IPS DF 6.9 (cell line): ENCODE data around the gene GYG1.

Experiments
- DNase-seq: peaks from one replicate; pipeline ENCODE4 v3.0.0-alpha.2; 2013; ENCODE audit warnings: low read depth, low spot score
- H3K27ac ChIP-seq: one replicate; pipeline ENCODE4 v1.5.1; 2013; ENCODE audit warnings: low read length, control low read depth
- H3K27me3 ChIP-seq: 2 replicates; pipeline ENCODE4 v1.6.1; 2013; ENCODE audit warnings: mild to moderate bottlenecking, low read length; ENCODE audit not compliant: control insufficient read depth, insufficient read depth
- H3K36me3 ChIP-seq: 2 replicates; pipeline ENCODE4 v1.6.1; 2013; ENCODE audit warnings: low read length; ENCODE audit not compliant: control insufficient read depth, insufficient read depth
- H3K4me1 ChIP-seq: 2 replicates; pipeline ENCODE4 v1.6.1; 2013; ENCODE audit warnings: low read length; ENCODE audit not compliant: control insufficient read depth, insufficient read depth
- H3K4me3 ChIP-seq: 2 replicates; pipeline ENCODE4 v1.5.1; 2013; ENCODE audit warnings: mild to moderate bottlenecking, low read length
- H3K9me3 ChIP-seq: 2 replicates; pipeline ENCODE4 v1.6.1; 2013; ENCODE audit warnings: low read length, inconsistent platforms; ENCODE audit not compliant: control insufficient read depth, insufficient read depth
- WGBS: extraction: QIAGEN DNeasy Blood & Tissue Kit; methylation state at CpG from one replicate; pipeline ENCODE4 v1.1.7; 2013; ENCODE audit warnings: mixed read lengths, missing lambda C conversion rate; ENCODE audit not compliant: insufficient read length, insufficient coverage; 5-methylcytosine and 5-hydroxymethylcytosine counted together

GYG1 gene

GRCh38 chr3:149003653-149004305 is 12.4 kb downstream of the GYG1 start:
- Histone ChIP-seq H3K27ac (no peak overlapping the region), H3K9me3 (no peaks in the 10 kb centered on the region; the same call in 1 of the 2 replicates), H3K36me3 (no peaks in the 10 kb centered on the region), H3K27me3 (no peaks in the 10 kb centered on the region), H3K4me1 (peaks cover 5% of the 10 kb centered on the region; the same call in 1 of the 2 replicates), H3K4me3 (no peak overlapping the region)
- no CpG with 5 or more reads among the region's 6 CpGs for WGBS
- no peak for DNase-seq

GRCh38 chr3:149004622-149005021 is 13.3 kb downstream of the GYG1 start:
- peaks cover 5% of the 10 kb centered on the region; the same call in 1 of the 2 replicates for H3K4me1 ChIP-seq
- DNase-seq = no peak
- no peak overlapping the region for H3K27ac ChIP-seq

GRCh38 chr3:149005416-149005815 is 14.1 kb downstream of the GYG1 start:
- H3K27me3 ChIP-seq = no peaks in the 10 kb centered on the region
- H3K9me3 ChIP-seq = no peaks in the 10 kb centered on the region
- WGBS = no CpG with 5 or more reads among the region's 1 CpG
- H3K36me3 ChIP-seq = no peaks in the 10 kb centered on the region
- no peak for DNase-seq
- H3K4me1 ChIP-seq = peaks cover 5% of the 10 kb centered on the region; the same call in 1 of the 2 replicates
- no peak overlapping the region for H3K4me3 ChIP-seq
- H3K27ac ChIP-seq = no peak overlapping the region

More at GRCh38 chr3:149004622-149005021, 13.3 kb downstream of the GYG1 start:
- H3K4me3 ChIP-seq = no peak overlapping the region
- no peaks in the 10 kb centered on the region; the same call in 1 of the 2 replicates for H3K9me3 ChIP-seq
- no CpG with 5 or more reads among the region's 4 CpGs for WGBS
- no peaks in the 10 kb centered on the region for H3K27me3 ChIP-seq
- H3K36me3 ChIP-seq = no peaks in the 10 kb centered on the region

- no peak overlapping the region for H3K4me3 ChIP-seq
- no peaks in the 10 kb centered on the region for H3K36me3 ChIP-seq
- no peak for DNase-seq
- H3K27ac ChIP-seq = no peak overlapping the region
- peaks cover 5% of the 10 kb centered on the region; the same call in 1 of the 2 replicates for H3K4me1 ChIP-seq
- no CpG with 5 or more reads among the region's 7 CpGs for WGBS
- H3K9me3 ChIP-seq = no peaks in the 10 kb centered on the region
- H3K27me3 ChIP-seq = no peaks in the 10 kb centered on the region
Observed at GRCh38 chr3:149007567-149008257, 16.4 kb downstream of the GYG1 start.

GRCh38 chr3:149009732-149010131 is 18.4 kb downstream of the GYG1 start:
- Histone ChIP-seq H3K27ac (no peak overlapping the region), H3K9me3 (no peaks in the 10 kb centered on the region), H3K4me3 (no peak overlapping the region), H3K4me1 (0 out of 2 replicates have a peak, but pooled peaks cover under 1% of the 10 kb centered on the region), H3K36me3 (no peaks in the 10 kb centered on the region), H3K27me3 (no peaks in the 10 kb centered on the region)
- no peak for DNase-seq
- no CpG with 5 or more reads among the region's 2 CpGs for WGBS

DNA sequence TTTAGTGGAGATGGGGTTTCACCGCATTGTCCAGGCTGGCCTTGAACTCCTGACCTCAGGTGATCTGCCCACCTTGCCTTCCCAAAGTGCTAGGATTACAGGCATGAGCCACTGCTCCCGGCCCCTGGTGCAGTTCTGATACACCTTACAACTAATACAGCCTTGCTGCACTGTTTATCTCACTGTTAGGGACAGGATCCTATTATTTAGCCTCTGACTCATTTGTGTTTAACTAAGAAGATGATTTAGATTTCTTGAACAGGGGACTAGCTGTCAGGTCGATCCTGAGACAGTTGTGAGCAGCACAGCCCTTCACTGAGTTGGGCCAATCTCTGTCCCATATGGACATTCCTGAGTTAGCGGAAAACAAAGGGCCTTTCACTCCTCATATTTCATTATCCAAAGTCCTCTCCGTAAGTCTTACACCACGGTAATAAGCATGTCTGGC is 19.2 kb downstream of the GYG1 start:
- H3K9me3 ChIP-seq = no peaks in the 10 kb centered on the region
- DNase-seq = no peak
- no peaks in the 10 kb centered on the region for H3K4me1 ChIP-seq
- H3K27me3 ChIP-seq = no peaks in the 10 kb centered on the region
- no peak overlapping the region for H3K27ac ChIP-seq
- no CpG with 5 or more reads among the region's 6 CpGs for WGBS
- no peak overlapping the region for H3K4me3 ChIP-seq
- no peaks in the 10 kb centered on the region for H3K36me3 ChIP-seq

DNA sequence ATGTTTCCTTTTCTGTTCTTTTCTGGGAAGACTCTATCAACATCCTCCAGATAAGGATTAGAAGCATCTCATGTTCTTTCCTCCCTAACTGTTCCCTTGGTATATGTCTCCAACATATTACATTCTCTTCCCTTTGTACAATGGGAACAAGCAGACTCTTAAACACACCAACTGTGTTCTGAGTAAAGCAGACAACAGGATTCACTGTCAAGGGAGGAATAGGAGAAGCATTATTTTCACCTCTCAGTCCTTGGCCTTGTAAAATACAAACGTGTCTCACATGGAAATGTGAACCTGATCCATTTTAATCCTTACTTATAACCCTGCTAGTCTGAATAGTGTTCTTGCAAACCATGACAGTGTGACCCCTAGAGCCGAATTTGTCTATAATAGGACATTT is 19.6 kb downstream of the GYG1 start:
- Histone ChIP-seq H3K4me3 (no peak overlapping the region), H3K27me3 (no peaks in the 10 kb centered on the region), H3K4me1 (no peaks in the 10 kb centered on the region), H3K36me3 (no peaks in the 10 kb centered on the region), H3K27ac (no peak overlapping the region), H3K9me3 (no peaks in the 10 kb centered on the region)
- no peak for DNase-seq
- no CpG with 5 or more reads among the region's 2 CpGs for WGBS

DNA sequence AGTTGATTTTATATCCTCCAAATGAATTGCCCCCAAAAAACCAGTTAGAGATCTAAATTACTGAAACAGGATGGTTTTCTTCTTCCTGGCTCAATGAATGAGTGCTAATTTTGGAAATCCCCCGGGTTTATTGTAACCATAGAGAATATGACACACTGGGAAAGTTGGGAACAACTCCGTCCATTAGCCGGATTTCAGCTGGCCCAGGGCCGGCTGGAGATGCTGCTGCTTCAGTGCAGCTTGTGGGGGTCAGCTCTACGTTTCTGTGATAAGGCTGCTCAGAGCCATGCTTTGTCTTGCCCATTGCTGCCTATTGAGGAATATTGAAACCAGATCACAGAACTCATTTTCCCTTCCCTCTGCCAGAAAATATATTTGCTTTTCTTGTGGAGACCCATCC is 20.3 kb downstream of the GYG1 start:
- Histone ChIP-seq H3K27me3 (no peaks in the 10 kb centered on the region), H3K9me3 (no peaks in the 10 kb centered on the region), H3K4me1 (no peaks in the 10 kb centered on the region), H3K4me3 (no peak overlapping the region), H3K36me3 (no peaks in the 10 kb centered on the region), H3K27ac (no peak overlapping the region)
- WGBS = no CpG with 5 or more reads among the region's 5 CpGs
- no peak for DNase-seq

- no peak for DNase-seq
- no peaks in the 10 kb centered on the region for H3K9me3 ChIP-seq
- WGBS = no CpG with 5 or more reads among the region's 6 CpGs
- H3K36me3 ChIP-seq = no peaks in the 10 kb centered on the region
- no peak overlapping the region for H3K4me3 ChIP-seq
- no peaks in the 10 kb centered on the region for H3K27me3 ChIP-seq
- no peak overlapping the region for H3K27ac ChIP-seq
- no peaks in the 10 kb centered on the region for H3K4me1 ChIP-seq
Observed at GRCh38 chr3:149013726-149014125, 22.4 kb downstream of the GYG1 start.

DNA sequence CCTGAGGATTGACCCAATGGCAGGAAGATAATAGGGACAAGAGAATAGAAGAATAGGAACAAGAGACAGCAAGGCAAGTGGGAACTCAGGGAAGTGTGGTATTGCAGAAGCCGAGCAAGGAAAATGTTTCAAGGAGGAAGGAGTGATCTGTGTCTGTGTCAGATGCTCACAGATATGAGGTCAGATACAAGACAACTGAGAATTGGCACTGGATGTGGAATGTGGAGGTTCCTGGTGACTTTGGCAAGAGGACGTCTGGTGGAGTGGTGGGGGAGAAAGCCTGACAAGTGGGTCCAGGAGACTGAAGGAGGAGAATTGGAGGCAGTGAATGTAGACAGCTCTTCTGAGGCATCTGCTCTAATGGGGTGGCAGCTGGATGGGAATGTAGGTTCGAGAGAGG is 24.1 kb downstream of the GYG1 start:
- no peak overlapping the region for H3K27ac ChIP-seq
- no peak for DNase-seq
- H3K4me1 ChIP-seq = peaks cover 7% of the 10 kb centered on the region; the same call in 1 of the 2 replicates
- no peaks in the 10 kb centered on the region for H3K36me3 ChIP-seq
- WGBS = 100% methylated on average over 1 of the region's 3 CpGs
- no peak overlapping the region for H3K4me3 ChIP-seq
- no peaks in the 10 kb centered on the region for H3K9me3 ChIP-seq
- no peaks in the 10 kb centered on the region for H3K27me3 ChIP-seq
